SK-N-SH treated with all-trans-retinoic acid at 6 μM for 48 hours (cell line): ENCODE data around the gene RIMBP2.

Experiments
- CSRNP3 ChIP-seq: fragments of 250-450 bp; sonication (Bioruptor Pico); IDR thresholded peaks from 2 replicates; pipeline ENCODE4 v1.5.1; 2021; ENCODE audit warnings: mild to moderate bottlenecking, moderate library complexity
- ESRRG ChIP-seq: fragments of 250-450 bp; sonication (Bioruptor Pico); IDR thresholded peaks from 2 replicates; pipeline ENCODE4 v1.6.1; 2021; ENCODE audit warnings: mild to moderate bottlenecking
- GLIS3 ChIP-seq: fragments of 250-450 bp; sonication (Bioruptor Pico); IDR thresholded peaks from 2 replicates; pipeline ENCODE4 v1.5.0; 2020; ENCODE audit warnings: mild to moderate bottlenecking, moderate library complexity
- PATZ1 ChIP-seq: fragments of 250-450 bp; sonication (Bioruptor Pico); IDR thresholded peaks from 2 replicates; pipeline ENCODE4 v1.8.0; 2020; ENCODE audit warnings: mild to moderate bottlenecking, moderate library complexity, borderline replicate concordance
- POU6F1 ChIP-seq: fragments of 250-450 bp; sonication (Bioruptor Pico); IDR thresholded peaks from 2 replicates; pipeline ENCODE4 v1.8.0; 2021; ENCODE audit warnings: low read depth, mild to moderate bottlenecking, moderate library complexity, borderline replicate concordance
- SNAI2 ChIP-seq: fragments of 250-450 bp; sonication (Bioruptor Pico); IDR thresholded peaks from 2 replicates; pipeline ENCODE4 v1.5.0; 2020; ENCODE audit warnings: mild to moderate bottlenecking, moderate library complexity
- TCF4 ChIP-seq: fragments of 250-450 bp; sonication (Bioruptor Pico); IDR thresholded peaks from 2 replicates; pipeline ENCODE4 v1.8.0; 2021; ENCODE audit warnings: mild to moderate bottlenecking, moderate library complexity, borderline replicate concordance
- TSHZ2 ChIP-seq: fragments of 250-450 bp; sonication (Bioruptor Pico); IDR thresholded peaks from 2 replicates; pipeline ENCODE4 v1.5.0; 2020; ENCODE audit warnings: mild to moderate bottlenecking, moderate library complexity
- ZC3H10 ChIP-seq: fragments of 250-450 bp; sonication (Bioruptor Pico); IDR thresholded peaks from 2 replicates; pipeline ENCODE4 v1.5.1; 2021; ENCODE audit warnings: mild to moderate bottlenecking, moderate library complexity
- ZFP3 ChIP-seq: fragments of 250-450 bp; sonication (Bioruptor Pico); IDR thresholded peaks from 2 replicates; pipeline ENCODE4 v1.5.0; 2020; ENCODE audit warnings: mild to moderate bottlenecking, moderate library complexity

- no peak for TF ChIP-seq POU6F1 (CRISPR knock-in tag)
- no peak for TF ChIP-seq ESRRG
- no peak for TF ChIP-seq ZC3H10 (CRISPR knock-in tag)
- TF ChIP-seq CSRNP3 (CRISPR knock-in tag) = no peak
- TF ChIP-seq SNAI2 (CRISPR knock-in tag) = no peak
- no peak for TF ChIP-seq TSHZ2 (CRISPR knock-in tag)
- TF ChIP-seq TCF4 (CRISPR knock-in tag) = no peak
- TF ChIP-seq GLIS3 (CRISPR knock-in tag) = no peak
- TF ChIP-seq PATZ1 = no peak
- no peak for TF ChIP-seq ZFP3 (CRISPR knock-in tag)
Measured at GRCh38 chr12:130700492-130701401, 15.4 kb downstream of the RIMBP2 start.
